Inferior parietal cortex (tissue), 1 donor: ENCODE data around the gene VPS37C.
"Not testable (repeated sequence)": the region's sequence is repeated elsewhere in the genome, so short reads cannot be mapped to it uniquely, and the experiment has no call there.

ENCODE experiments used
- DNase-seq: peaks from one replicate; pipeline ENCODE4 v3.0.0-alpha.2; 2016; ENCODE audit errors: extremely low spot score

The VPS37C gene

DNA sequence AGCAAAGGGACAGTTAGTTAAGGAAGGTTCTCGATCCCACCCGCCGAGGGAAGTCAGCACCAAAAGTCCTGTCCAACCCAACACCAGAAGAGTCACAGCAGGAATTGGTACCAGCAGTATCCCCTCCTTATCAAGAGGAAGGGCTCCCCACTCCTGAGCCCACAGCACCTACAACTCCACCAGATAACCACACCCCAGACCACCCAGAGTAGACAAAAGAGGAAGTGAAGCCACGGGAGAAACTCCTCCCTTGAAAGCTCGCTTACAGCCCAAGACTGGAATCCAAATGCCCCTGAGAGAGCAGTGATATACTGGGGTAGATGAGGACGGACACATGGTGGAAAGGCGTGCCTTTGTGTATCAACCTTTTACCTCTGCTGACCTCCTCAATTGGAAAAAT lies 66.2 kb downstream of the VPS37C start:
- no peak for DNase-seq

DNA sequence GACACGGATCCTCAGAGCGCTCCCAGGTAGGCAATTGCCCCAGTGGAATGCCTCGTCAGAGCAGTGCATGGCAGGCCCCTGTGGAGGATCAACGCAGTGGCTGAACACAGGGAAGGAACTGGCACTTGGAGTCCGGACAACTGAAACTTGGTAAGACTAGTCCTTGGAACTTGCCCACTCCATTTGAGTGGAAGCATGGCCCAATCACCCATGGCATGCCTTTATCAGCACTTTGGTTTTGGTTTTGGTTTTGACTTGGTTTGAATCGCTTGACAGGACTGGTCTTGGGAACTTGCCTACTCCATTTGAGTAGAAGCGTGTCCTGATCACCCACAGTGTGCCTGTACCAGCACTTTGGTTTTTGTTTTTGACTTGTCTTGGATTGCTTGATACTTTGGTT lies 67.1 kb downstream of the VPS37C start:
- not testable (repeated sequence) for DNase-seq

GRCh38 chr11:61092908-61093763 lies 68.1 kb downstream of the VPS37C start:
- DNase-seq, result no peak

DNA sequence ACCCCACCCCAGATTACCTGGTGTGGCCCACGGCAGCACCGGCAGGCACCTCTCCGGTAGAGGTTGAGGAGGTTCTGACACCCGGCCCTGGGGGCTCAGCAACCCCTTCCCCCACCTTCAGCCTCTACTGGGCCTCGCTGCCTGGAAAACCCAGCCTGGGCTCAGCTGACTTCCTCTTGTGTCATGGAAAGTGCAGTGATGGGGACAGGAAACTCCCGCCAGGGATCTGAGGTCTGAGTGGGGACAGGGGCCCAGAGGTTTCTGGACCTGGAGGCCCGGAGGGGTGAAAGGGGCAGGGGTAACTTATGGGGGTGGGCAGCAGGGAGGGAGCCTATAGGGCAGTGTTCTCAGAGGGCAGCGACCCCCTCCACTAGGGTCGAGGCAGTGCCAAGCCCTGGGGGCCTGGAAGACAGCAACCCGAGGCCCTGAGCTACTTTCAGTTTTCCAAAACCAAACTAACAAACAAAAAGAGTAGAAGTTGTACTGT lies 68.9 kb downstream of the VPS37C start:
- DNase-seq, result no peak

GRCh38 chr11:61091373-61092279 lies 69.6 kb downstream of the VPS37C start:
- no peak for DNase-seq

- DNase-seq, result no peak
Observed at GRCh38 chr11:61090982-61091372, 70.2 kb downstream of the VPS37C start.

- no peak for DNase-seq
Observed at GRCh38 chr11:61090521-61090920, 70.7 kb downstream of the VPS37C start.

DNA sequence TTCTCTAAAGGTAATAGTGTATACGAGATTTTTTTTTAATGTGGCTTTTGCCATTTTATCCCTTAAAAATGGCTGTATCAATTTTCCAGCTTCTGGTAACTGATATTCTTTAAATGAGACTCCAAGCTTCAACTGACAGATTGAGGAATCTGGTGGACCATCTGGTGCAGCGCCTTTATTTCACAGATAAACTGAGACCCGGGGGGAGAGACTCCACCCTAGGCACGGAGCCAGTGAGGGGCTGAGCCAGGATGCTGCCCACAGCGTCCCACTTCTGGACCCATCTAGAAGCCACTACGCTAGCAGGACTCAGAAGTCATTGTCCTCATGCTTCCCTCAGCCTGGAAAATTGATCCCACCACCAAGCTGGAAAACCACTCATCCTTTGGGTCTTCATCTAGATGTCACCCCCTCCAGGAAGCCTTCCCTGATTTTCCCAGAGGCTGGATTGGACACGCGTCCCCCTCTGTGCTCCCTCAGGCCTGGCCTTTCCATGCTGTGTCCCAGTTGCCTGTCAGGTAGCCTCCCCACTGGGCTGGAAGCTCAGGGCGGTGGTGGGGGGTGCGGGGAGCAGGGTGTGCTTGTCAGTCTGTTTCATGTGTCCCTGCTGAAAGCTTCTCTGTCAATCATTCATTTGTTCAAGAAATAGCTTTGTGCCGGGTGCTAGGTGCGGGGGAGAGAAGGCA lies 71.3 kb downstream of the VPS37C start:
- DNase-seq, result no peak

DNA sequence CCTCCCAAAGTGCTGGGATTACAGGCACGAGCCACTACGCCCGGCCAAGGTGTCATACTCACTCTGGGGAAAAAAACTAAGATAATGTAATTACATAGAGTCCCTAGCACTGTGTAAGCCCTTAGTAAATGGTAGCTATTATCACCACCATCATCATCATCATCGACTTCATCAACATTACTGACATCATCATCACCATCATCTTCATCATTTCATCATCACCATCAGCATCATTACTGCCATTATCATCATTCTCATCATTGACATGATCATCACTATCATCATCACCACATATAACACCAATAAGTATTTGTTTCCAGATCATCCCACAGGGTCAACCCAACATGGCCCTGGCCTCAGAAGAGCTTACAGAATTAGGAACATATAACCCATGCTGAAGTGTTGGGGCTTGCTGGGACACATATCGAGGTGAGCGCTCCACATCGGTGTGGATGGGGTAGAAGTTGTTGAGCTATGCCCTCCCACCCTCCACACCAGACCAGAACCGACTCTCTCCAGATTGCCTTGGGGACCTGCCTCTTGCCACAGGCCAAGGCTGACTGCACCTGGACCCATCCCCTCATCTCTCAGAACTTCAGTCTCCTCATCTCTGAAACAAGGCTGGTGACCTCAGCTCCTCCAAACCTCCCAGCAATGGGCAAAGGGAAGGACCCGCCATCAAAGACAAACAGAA lies 73.7 kb downstream of the VPS37C start:
- no peak for DNase-seq

GRCh38 chr11:61083601-61084147 lies 77.6 kb downstream of the VPS37C start:
- DNase-seq, result no peak

GRCh38 chr11:61082931-61083531 lies 78.2 kb downstream of the VPS37C start:
- no peak for DNase-seq

GRCh38 chr11:61082062-61082870 lies 79.0 kb downstream of the VPS37C start:
- DNase-seq, result no peak

- no peak for DNase-seq
Observed at GRCh38 chr11:61080986-61081590, 80.1 kb downstream of the VPS37C start.

- no peak for DNase-seq
Observed at GRCh38 chr11:61080526-61080925, 80.7 kb downstream of the VPS37C start.
